ENCODE data around the gene SRMS. TPM values are rescaled to one million over a fixed set of nuclear protein-coding genes. Genes with fewer than 3 reads are reported as not detected.

Gene SRMS
- total RNA-seq, 1 experiment from 2014 or later, result 0.79 TPM

GRCh38 chr20:63568986-63569949, 21.7 kb upstream of the SRMS start:
- no peak overlapping the region for H3K4me3 Mint-ChIP-seq

More at GRCh38 chr20:63568986-63569949, 21.7 kb upstream of the SRMS start:
- Histone ChIP-seq H2AFZ (ENCODE audit: low read length) (no peak overlapping the region), H3K4me1 (ENCODE audit: insufficient read depth, low read length) (no peaks in the 10 kb centered on the region), H3K27ac (ENCODE audit: insufficient read length, low read depth, low read length) (no peak overlapping the region), H3K9ac (ENCODE audit: extremely low read depth, insufficient read length, low read length) (no peak overlapping the region), H2AK5ac (ENCODE audit: insufficient read length, low read length) (no peak overlapping the region), H4K20me1 (ENCODE audit: control insufficient read depth, insufficient read depth, insufficient read length) (no peaks in the 10 kb centered on the region), H3K27me3 (ENCODE audit: insufficient read depth, low read length) (no peaks in the 10 kb centered on the region), H3T11ph (ENCODE audit: low read length) (no peak overlapping the region), H3K79me2 (ENCODE audit: insufficient read depth, low read length) (no peaks in the 10 kb centered on the region), H3K4me2 (ENCODE audit: insufficient read depth, insufficient read length, low read length) (no peak overlapping the region), H2BK5ac (ENCODE audit: insufficient read length, low read length) (no peak overlapping the region), H2BK12ac (ENCODE audit: insufficient read length, low read depth, low read length) (no peak overlapping the region), H2BK20ac (ENCODE audit: low read depth, low read length, poor library complexity, severe bottlenecking) (no peak overlapping the region), H3K23ac (ENCODE audit: insufficient read length, low read depth, low read length) (no peak overlapping the region), H3K18ac (ENCODE audit: insufficient read length, low read depth, low read length) (no peak overlapping the region), H2BK15ac (ENCODE audit: low read depth, low read length) (no peak overlapping the region), H2BK120ac (ENCODE audit: low read depth, low read length, poor library complexity, severe bottlenecking) (no peak overlapping the region), H3K14ac (ENCODE audit: insufficient read depth, low read length) (no peak overlapping the region), H3K4ac (ENCODE audit: low read depth, low read length) (no peak overlapping the region), H3K56ac (ENCODE audit: insufficient read length, low read depth, low read length) (no peak overlapping the region), H4K91ac (ENCODE audit: insufficient read length, low read depth, low read length) (no peak overlapping the region), H3K9me3 (ENCODE audit: control insufficient read depth, low read depth, low read length) (no peaks in the 10 kb centered on the region), H3K79me1 (ENCODE audit: insufficient read depth, low read depth, low read length, poor library complexity, severe bottlenecking) (no peaks in the 10 kb centered on the region), H4K5ac (ENCODE audit: insufficient read length, low read depth, low read length) (no peak overlapping the region), H4K8ac (replicated peaks; ENCODE audit: insufficient read length, low read depth, low read length) (no peak overlapping the region), H3K23me2 (ENCODE audit: insufficient read length, low read depth, low read length, poor library complexity, severe bottlenecking) (peaks cover 4% of the 10 kb centered on the region)
- Mint-ChIP-seq H3K4me1 (no peaks in the 10 kb centered on the region), H3K9me3 (no peaks in the 10 kb centered on the region), H3K27me3 (ENCODE audit: low read depth) (no peaks in the 10 kb centered on the region), H3K27ac (no peak overlapping the region), H3K36me3 (ENCODE audit: insufficient read depth in 1 of 3, low read depth in 3 of 3) (no peaks in the 10 kb centered on the region)
- no peak for DNase-seq
- no peak for TF ChIP-seq CTCF (conservative IDR thresholded peaks at IDR 0.05)
- WGBS (ENCODE audit: extremely low coverage, insufficient read length, low lambda C conversion rate), result no CpG with 5 or more reads among the region's 46 CpGs

All from H9 (cell line).